HG03045 (cell line): ENCODE results near the gene CGNL1.

ENCODE experiments used
- ATAC-seq: cut with Tn5 transposase; IDR thresholded peaks from one replicate; pipeline ENCODE4 v1.9.1; 2021; ENCODE audit warnings: mild to moderate bottlenecking, moderate library complexity; ENCODE audit not compliant: unreplicated experiment

Gene CGNL1

DNA sequence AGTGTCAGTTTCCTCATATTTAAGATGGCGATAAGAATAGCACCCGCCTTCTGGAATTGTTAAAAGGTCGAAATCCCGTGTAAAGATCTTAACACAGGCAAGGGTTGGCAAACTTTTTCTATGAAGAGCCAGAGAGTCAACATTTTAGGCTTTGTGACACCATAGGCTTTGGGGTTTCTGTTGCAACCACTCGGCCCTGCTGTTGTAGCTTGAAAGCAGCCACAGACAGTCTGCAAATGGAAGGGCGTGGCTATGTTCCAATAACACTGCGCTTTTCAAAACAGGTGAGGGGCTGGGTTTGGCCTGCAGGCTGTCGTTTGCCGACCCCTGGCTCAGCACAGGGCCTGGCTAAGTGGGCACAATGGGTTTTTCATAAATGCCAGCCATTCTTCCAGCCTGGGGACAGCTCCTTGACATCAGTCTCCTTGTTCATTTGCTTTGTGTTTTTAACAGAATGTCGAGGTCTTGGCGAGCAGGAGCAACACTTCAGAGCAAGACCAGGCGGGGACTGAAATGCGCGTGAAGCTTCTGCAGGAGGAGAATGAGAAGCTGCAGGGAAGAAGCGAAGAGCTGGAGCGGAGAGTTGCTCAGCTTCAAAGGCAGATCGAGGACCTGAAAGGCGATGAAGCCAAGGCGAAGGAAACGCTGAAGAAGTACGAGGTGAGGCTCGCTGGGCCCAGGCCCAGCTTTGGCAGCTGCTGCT is 140.2 kb downstream of the CGNL1 start:
- ATAC-seq = no peak

DNA sequence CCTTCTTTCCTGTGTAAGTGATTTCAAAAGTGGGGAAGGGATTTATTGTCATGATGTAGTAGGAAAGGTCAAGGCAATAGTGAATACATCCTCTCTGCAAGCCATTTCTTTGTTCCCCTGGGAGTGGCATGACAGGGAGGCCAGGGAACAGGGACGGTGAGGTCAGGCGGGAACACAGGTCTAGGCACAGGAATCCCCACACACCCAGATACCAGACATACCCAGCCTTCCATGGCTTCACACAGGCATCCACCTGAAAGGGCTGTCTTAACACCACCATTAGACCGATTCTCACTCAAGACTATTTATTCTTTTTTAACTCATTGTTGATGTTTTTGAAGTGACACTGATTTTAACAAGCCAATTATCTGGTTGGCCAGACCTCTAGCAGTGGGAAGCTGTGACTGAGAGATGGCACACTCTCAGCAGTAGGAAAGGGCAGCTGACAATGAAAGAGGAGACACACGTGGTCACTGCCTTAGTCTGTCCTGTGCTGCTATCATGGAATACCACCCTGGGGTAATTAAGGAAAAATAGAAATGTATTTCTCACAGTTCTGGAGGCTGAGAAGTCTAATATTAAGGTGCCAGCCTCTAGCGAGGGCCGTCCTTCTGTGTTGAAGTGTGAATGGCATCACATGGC is 140.8 kb downstream of the CGNL1 start:
- no peak for ATAC-seq

DNA sequence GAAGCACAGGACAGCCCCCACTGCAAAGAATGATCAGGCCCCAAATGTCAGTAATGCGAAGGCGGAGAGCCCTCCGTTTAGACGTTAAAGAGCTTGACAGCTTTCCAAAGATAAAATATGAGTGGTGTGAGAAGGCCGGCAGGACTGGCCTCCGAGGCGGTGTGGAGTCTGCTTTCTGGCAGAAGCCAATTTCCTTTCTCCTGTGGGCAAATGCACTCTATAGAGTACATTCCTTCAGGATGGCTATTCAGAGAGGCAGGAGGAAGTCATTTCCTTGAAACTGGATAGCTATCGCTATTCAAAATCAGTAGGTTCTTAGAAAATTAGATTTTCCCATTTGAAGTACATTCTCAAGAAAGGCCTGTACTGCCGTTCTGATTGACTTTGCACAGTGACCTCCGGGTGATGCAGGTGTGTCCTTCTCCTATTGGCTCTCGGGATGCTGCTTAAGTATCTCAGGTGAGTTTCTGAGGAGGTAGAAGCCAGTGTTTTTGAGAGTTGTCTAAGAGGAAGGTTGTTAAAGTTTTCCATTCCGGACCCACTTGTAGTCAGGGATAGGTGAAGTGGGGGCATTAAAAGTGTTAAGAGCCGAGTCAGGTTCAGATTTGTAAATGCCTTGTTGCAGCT is 142.6 kb downstream of the CGNL1 start:
- no peak for ATAC-seq

DNA sequence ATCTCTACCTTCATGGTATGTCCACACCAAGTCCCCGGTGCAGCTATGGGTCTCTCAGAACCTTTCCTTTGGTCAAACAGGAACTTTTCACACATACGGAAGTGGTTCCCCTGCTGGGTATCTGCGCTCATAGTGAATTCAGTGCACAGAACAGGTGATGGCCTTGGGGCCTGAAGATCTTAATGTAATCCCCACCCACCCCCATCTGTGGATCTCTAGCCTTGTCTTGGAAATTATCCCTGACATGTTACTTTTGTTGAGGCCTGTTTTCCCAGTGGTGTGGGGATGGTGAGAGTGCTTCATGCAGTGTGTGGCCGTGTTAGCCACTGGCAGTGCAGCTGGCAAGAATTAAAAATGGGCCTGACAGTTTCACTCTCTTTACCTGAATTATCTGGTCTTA is 143.5 kb downstream of the CGNL1 start:
- ATAC-seq = no peak

DNA sequence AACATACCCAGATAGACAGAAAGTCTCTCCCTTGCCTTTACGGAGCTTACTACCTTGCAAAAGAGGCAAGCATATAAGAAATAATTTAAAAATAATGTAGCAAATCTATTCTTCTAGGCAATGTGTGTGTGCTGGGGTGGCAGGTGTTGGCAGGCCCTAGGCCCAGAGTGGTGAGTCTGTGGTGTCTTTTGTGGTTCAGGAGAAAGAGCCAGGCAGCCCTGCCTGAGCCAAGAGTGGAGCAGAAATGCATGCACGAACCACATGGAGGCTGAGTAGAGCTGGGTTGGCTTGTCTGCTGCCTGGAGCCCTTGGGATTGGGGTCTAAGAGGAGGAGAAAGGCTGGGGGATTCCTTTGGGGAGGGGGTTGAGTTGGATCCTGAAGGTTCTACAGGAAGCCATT is 145.2 kb downstream of the CGNL1 start:
- no peak for ATAC-seq

DNA sequence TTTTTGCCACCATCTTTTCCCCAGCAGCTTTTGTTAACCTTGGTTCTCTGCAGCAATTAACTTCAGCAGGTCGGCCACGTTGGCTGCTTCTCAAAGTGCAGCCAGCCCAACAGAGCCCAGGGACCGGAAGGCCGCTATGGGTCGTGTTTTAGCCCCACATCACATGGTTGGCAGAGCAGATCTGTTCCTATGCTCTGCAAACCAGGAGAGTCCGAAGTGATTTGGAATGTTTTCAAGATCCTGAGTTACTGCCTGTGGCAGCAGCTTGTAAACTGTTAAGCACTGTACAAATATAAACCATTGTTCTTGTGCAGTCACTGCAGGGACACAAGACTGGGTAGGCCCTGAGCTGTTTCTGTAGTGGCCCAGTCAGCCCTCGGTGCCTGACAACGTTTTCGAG is 145.8 kb downstream of the CGNL1 start:
- no peak for ATAC-seq

DNA sequence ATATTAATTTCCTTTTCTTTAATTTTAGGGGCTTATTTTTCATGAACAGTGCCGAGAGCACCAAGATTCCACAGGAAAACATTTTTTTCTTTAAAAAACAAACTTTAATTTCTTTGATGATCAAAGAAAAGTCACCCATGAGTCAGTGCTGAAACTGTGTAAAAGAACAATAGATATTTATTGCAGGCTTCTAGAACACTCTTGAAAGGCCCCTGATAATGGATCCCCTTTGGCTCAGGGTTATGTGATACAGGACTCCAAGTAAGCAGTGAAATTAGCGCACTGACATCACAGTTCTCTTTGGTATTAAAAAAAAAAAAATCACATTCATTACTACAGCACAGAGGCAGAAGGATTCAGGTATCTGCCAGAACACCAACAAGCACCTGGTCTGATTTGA is 149.3 kb downstream of the CGNL1 start:
- ATAC-seq = no peak

DNA sequence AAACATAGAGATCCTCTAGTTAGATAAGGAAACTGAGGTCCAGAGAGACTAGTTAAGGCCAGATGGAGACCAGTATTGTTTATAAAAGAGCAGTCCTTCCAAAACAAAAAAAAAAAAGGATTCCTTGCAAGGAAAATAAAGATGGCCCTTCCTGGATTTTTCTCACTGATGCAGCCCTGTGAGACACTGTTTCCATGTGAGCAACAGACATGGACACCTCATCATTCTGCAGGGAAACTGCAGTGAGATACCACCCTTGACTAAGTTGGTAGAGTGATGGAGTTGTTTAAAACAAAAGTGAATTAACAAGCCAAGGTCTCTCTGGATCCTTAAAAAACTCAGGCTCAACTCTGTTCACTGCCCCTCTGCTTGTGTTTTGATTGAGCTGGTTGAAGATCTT is 149.8 kb downstream of the CGNL1 start:
- ATAC-seq = no peak

DNA sequence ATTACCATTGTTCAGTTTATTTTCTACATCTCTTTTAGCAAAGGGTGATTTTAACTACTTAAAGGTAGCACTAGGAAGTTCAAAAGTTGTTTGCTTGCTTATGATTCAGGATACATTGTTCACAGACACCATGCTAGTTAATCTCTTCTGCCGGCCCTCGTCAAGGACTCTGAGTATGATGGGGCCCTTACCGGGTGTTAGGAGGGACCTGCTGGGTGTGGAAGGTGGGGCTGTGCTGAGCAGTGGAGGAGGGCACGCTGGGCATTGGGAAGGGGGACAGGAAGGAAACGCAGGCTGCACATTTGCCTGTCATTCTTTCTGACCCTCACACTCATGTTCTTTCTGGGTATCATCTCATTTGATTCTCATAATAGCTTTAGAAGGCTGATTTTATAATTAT is 150.3 kb downstream of the CGNL1 start:
- no peak for ATAC-seq

DNA sequence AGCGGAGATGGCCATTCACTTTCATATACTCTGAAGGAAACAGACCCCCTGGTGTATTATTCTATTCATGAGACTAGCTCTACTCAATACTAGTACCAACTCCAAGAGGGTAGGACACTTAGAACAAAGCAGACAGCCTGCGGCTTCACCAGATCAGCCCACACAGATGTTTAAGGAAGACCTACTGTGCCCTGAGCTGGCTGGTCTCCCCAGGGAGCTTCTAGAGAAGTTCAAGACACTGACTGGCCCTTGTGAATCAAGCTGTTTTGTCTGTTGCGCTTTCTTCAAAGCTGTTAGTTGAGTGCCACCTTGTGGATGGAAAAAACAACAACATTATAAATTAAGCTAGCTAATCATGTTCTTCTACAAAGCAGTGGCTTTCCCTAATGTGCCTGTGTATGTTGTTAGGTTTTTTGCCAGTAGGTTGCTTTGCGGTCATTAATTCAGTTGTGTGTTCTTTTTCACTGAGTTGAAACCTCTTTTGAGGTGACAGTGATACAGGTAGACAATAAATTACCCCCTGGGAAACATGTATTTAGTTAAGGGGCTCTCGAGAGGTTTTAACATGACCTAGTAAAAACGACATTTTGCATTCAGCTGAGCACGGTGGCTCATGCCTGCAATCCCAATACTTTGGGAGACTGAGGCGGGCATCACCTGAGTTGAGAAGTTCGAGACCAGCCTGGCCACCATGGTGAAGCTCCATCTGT is 151.2 kb downstream of the CGNL1 start:
- no peak for ATAC-seq

DNA sequence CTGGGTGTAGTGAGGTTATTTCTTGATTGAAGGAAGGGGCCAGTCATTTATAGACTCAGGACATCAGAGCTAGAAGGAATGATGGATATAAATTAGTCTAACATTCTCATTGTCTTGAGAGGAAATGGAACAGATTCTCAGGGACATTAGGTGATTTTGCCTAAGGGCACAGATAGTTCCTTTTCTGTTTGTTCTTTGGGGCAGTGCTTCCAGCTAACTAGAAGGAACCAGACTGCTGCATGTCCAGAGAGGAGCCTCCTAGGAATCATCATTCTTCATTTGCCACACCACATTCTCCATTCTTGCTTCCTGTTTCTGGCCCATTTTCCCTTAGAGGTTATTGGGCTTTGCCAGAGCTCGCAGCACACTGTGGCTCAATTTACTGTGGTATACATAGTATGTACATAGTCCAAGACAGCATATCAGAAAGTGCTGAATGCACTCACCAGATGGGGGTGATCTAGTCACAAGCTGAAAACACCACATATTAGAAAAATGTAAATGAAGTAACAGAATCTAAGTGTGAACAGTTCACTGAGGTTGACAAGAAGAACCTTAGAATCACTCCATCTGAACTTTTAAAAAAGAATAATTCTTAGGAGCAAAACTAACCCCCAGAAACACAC is 152.7 kb downstream of the CGNL1 start:
- ATAC-seq = no peak

DNA sequence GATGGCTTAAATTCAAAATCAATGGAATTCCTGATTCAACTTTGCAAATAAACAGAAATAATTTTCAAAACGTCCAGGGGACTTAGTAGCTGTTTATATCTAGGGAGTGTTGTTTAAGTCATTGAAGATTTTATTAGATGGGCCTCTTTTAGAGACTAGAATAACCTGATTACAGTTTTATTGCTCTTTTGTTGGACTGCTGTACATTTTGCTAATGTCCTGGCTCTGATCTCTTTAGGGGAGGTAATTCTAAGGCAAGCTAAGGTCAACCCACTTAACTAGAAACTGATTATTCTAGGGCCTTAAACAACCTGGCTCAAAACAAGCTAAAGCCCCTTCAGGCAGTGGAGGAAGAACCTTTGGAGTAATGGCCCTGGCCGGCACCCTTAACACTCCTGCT is 153.4 kb downstream of the CGNL1 start:
- ATAC-seq = no peak

DNA sequence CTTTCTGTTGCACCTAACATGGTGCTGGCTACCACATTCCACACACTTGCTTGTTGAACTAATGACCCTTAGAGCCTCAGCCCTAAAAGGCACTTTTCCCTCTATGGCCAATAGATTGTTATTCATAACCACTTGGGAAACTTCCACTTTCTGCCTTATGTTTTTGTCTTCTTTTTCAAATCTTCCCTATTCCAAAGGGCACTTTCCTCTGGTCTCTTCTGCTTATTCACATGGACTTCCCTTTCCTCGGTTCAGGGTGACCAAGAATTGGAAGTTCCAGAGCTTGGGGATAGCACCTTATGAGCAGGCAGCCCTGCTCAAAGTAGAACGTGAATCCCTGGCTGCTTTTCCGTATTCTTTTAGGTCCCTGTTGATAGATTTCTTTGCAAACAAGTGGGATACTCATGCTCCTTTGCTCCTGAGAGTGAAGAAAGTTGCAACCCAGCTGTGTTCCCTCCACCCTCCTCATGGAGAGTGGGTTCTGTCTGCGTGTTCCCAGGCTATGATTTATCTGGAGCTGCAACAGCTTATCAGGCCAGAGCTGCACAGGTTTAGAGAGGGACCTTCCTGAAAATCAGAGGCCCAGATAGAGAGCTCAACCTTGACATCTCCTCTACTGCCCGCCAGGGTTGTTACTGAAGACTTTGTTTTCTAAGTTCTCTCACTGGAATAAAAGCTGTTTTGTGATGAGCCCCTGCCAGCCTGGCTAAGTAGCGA is 156.6 kb downstream of the CGNL1 start:
- ATAC-seq = no peak

DNA sequence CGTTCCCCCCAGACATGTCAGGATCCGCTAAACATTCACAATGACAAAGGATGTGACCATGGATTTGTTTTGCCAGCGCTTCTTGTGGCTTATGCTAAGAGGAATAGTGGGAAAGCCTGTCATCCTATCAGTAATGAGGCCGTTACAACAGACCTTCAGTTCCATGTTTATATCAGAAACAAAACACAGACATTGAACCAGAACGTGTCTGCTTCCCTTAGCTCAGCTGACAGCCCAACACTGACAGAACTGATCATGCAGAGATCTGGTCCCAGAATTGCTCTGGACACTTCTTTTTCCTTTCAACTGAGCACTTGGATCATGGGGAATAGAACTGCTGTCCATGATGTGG is 157.1 kb downstream of the CGNL1 start:
- no peak for ATAC-seq

DNA sequence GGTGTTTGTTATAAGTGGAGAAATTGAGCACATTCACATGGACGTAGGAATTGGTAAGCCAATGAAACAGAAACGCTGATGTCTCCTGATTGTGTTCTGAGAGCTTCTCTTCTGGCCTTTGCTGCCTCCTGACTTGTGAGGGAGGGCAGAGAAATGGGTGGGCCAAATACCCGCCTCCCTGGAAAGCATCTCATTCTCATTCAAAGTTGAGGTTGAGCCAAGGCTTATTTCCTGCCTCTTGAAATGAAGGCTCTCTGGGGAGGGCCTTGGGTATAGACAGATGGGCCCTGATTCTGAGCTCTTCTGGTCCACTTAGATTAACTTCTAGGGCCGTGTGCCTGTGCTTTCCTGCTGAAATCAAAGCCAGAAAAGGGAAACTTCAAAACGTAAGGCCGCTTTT is 158.0 kb downstream of the CGNL1 start:
- no peak for ATAC-seq

DNA sequence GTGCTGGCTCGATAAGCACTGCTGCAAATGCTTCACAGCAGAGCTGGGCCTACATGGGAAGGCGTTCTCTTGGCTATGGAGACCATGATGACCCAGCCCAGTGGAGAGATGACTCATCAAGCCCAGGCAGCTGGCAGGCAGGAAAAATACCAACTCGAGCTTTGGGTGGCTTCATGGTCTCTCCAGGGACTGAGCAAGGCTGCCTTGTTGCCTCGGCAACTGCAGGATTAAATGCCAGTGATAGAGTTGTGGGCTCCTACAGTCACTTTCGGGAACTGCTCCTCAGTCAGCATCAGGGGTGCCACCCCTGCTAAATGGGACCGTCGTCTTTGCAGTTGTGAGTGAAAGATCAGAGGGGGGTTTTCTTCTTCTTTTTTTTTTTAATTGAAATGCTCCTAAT is 160.8 kb downstream of the CGNL1 start:
- ATAC-seq = no peak

DNA sequence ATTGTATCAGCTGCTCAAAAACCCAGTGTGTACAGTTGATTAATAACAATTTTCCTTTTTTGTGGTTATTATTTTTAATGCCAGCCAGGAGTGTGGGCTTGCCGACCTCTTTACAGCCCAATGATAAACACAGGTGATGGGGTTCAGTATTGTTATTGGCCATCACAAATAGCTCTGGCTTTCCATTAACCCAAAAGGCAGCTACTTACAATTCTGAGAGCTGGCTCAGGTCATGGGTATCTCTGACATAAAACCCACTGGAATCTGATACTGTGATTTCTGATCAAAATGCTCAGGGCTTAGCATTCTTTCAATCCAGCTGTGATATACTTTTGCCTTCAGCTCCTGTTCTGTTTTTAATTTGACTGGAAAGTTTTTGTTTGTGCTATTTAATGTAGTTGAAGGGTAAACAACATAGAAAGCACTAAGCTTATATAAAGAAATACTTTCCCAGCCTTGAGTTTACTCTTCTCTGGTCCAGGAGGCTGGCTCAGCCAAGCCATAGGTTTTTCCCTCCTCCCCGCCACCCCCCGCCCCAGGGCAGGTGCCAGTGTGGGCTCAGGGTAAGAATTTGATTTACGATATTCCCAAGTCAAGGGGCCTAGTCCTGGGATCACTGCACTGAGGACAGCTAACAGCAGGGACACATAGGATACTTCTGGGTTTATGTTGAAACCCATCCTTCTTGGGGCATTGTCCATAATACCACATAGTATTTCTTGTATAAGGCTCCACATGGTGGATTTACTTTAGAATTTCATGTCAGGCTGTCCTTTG is 161.4 kb downstream of the CGNL1 start:
- ATAC-seq = no peak

DNA sequence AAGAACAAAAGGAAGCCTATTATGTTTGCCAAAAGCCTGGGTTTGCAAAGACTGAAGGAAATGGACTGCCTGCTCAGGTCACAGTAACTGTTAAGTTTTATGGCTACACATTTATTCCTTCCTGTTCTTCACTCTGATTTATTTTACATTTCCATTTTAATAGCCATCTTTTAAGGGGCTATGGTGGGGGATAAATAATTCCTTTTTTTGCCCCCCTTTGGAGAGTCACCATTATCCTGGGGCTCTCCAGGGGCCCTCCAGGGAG is 161.9 kb downstream of the CGNL1 start:
- no peak for ATAC-seq

DNA sequence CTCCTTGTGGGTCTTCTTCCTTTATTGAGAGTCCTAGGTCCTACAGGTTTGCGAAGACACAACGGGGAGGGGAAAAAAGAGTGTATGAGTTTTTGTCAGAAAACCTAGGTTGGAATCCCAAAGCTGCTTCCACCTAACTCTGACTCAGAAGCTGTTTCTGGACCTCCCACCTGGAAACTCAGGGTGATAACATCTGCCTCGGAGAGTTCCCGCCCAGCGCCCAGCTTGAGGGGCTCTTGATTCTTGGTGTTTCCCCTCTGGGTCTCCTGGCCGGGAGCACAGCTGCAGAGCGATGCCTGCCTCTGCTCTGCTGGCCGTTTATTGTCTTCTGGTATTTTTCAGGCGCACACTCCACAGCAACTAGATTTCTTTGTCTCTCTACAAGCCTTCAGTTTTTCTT is 162.5 kb downstream of the CGNL1 start:
- no peak for ATAC-seq

DNA sequence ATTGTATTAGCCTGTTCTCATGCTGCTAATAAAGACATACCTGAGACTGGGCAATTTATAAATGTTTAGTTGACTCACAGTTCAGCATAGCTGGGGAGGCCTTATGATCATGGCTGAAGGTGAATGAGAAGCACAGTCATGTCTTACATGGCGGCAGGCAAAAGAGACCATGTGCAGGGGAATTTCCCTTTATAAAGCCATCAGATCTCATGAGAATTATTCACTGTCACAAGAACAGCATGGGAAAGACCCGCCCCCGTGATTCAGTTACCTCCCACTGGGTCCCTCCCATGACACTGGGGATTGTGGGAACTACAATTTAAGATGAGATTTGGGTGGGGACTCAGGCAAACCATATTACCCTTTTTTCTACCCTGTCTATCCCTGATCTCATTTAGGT is 163.9 kb downstream of the CGNL1 start:
- no peak for ATAC-seq
